Breast epithelium (tissue), 4 donors: ENCODE data around the gene CLK1. TPM values are rescaled to one million over a fixed set of nuclear protein-coding genes. Genes with fewer than 3 reads are reported as not detected.
"Not testable (repeated sequence)": the region's sequence is repeated elsewhere in the genome, so short reads cannot be mapped to it uniquely, and the experiment has no call there.

Experiments
- DNase-seq, 2 donors: peaks; one replicate each; pipeline ENCODE4 v3.0.0-alpha.2; 2019; ENCODE audit warnings: low spot score in 2 of 2
- H3K27ac ChIP-seq, 2 donors: fragments of 200-600 bp; sonication (generic) in 1 of 2; one replicate each; pipeline ENCODE4 v1.5.1; 2016 to 2019; ENCODE audit warnings: mild to moderate bottlenecking in 1 of 2
- H3K27me3 ChIP-seq, 2 donors: fragments of 200-600 bp; sonication (generic) in 1 of 2; one replicate each; pipeline versions ENCODE4 v1.5.1 to v1.6.0; 2017 to 2019; ENCODE audit warnings: control low read depth in 1 of 2, mild to moderate bottlenecking in 1 of 2
- H3K36me3 ChIP-seq: fragments of 200-600 bp; one replicate; pipeline ENCODE4 v1.5.1; 2019
- H3K4me1 ChIP-seq, 2 donors: fragments of 200-600 bp; sonication (generic); one replicate each; pipeline ENCODE4 v1.5.1; 2016 to 2019; ENCODE audit warnings: control low read depth in 1 of 2
- H3K4me3 ChIP-seq, 3 donors: fragments of 200-600 bp; sonication (generic); 1 replicate in 2 of 3; 2 replicates in 1 of 3; pipeline ENCODE4 v1.5.1; 2016 to 2019; ENCODE audit warnings: mild to moderate bottlenecking in 3 of 3, moderate library complexity in 2 of 3
- H3K9me3 ChIP-seq, 2 donors: fragments of 200-600 bp; sonication (generic) in 1 of 2; one replicate each; pipeline ENCODE4 v1.5.1; 2016 to 2019; ENCODE audit warnings: control low read depth in 1 of 2
- CTCF ChIP-seq, 3 donors: fragments of 450-650 bp; IDR thresholded peaks; one replicate each; pipeline ENCODE4 v1.5.1; 2016 to 2017; ENCODE audit warnings: antibody characterized with exemption in 3 of 3, mild to moderate bottlenecking in 3 of 3, moderate library complexity in 3 of 3
- POLR2A ChIP-seq: fragments of 450-650 bp; IDR thresholded peaks from one replicate; pipeline ENCODE4 v1.6.1; 2016; ENCODE audit warnings: antibody characterized with exemption, mild to moderate bottlenecking, moderate library complexity
- POLR2AphosphoS5 ChIP-seq, 3 donors: sonication (generic); formaldehyde crosslinking; IDR thresholded peaks; one replicate each; pipeline ENCODE4 v1.6.1; 2017; ENCODE audit warnings: antibody characterized with exemption in 3 of 3
- intact Hi-C: fragments of 100-400 bp; cut with DNase I; formaldehyde crosslinking; loops from one replicate; pipeline ENCODE4 v1.15.1; 2023; ENCODE audit warnings: low total_unique reads
- total RNA-seq, 3 donors: library from RNA; depleted of rRNA; stranded (reverse); fragments of >200 nt; gene quantifications; one replicate each; pipeline ENCODE4 v1.1.0, GENCODE V29; 2016

Gene CLK1
- total RNA-seq, 3 donors from 2014 or later: 124 to 350 (median 237) TPM

DNA sequence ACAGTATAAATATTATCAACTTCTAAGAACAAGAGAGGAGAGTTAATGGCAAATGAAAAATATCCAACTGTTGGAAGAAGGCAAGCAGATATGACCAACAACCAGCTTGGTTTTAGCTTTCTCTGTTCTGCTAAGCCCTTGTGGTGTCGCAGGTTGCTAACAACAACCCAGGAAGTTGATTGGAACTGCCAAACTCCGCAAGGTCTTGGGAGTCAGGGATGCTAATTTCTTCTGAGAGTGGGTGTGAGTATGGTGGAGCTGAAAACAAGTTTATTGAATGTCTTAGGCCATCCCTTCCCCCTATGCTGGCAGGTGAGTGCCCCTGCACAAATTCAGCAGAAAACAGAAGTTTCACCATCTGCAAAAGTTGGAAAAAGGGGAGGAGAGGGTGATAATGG is 35.2 kb downstream of the CLK1 start:
- no peaks in the 10 kb centered on the region for H3K9me3 ChIP-seq
- TF ChIP-seq POLR2A (no peak), POLR2AphosphoS5 (IDR thresholded peaks at IDR 0.05) (no peak), CTCF (IDR thresholded peaks at IDR 0.05) (no peak)
- no peaks in the 10 kb centered on the region for H3K27me3 ChIP-seq
- no peaks in the 10 kb centered on the region for H3K36me3 ChIP-seq
- no peak overlapping the region for H3K27ac ChIP-seq
- H3K4me1 ChIP-seq: no peaks in the 10 kb centered on the region
- H3K4me3 ChIP-seq: no peak overlapping the region
- DNase-seq: no peak
- intact Hi-C loops: no loop called here

GRCh38 chr2:200828572-200829257 is 35.7 kb downstream of the CLK1 start:
- no peaks in the 10 kb centered on the region for H3K9me3 ChIP-seq
- no peak overlapping the region for H3K4me3 ChIP-seq
- H3K36me3 ChIP-seq: no peaks in the 10 kb centered on the region
- DNase-seq: no peak
- intact Hi-C loops: no loop called here
- no peak for TF ChIP-seq CTCF (IDR thresholded peaks at IDR 0.05)
- no peak for TF ChIP-seq POLR2AphosphoS5 (IDR thresholded peaks at IDR 0.05)
- no peak for TF ChIP-seq POLR2A
- no peaks in the 10 kb centered on the region for H3K27me3 ChIP-seq
- no peaks in the 10 kb centered on the region for H3K4me1 ChIP-seq
- H3K27ac ChIP-seq: no peak overlapping the region

GRCh38 chr2:200828104-200828503 is 36.4 kb downstream of the CLK1 start:
- H3K9me3 ChIP-seq: no peaks in the 10 kb centered on the region

DNA sequence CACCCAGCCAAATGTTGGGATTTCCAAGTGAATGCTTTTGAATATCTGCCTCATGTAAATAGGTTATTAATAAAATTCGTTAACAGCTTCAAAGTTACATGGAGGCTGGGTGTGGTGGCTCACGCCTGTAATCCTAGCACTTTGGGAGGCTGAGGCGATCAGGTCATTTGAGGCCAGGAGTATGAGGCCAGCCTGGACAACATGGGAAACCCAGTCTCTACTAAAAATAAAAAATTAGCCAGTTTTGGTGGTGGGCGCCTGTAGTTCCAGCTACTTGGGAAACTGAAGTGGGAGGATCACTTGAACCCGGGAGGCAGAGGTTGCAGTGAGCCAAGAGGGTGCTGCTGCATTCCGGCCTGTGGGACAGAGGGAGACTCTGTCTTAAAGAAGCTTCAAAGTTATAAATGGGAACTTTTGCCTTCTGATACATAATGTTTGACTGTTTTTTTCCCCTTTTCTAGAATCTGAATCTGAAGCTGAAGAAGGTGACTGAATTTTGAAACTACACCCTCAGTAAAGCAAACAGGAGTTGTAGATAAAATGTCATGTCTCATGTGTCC is 42.7 kb downstream of the CLK1 start:
- H3K9me3 ChIP-seq: no peaks in the 10 kb centered on the region
- no peak overlapping the region for H3K27ac ChIP-seq
- no peak for DNase-seq
- TF ChIP-seq POLR2A (no peak), CTCF (IDR thresholded peaks at IDR 0.05) (no peak), POLR2AphosphoS5 (IDR thresholded peaks at IDR 0.05) (no peak)
- H3K36me3 ChIP-seq: peaks cover 12% of the 10 kb centered on the region
- no peaks in the 10 kb centered on the region for H3K4me1 ChIP-seq
- no peak overlapping the region for H3K4me3 ChIP-seq
- intact Hi-C loops: loop anchor here (2.0 kb wide), 1 partner anchor 91 kb away; no protein-coding TSS in a partner anchor
- no peaks in the 10 kb centered on the region for H3K27me3 ChIP-seq

More at GRCh38 chr2:200828104-200828503, 36.4 kb downstream of the CLK1 start:
- Histone ChIP-seq H3K4me1 (no peaks in the 10 kb centered on the region), H3K4me3 (no peak overlapping the region), H3K27ac (no peak overlapping the region), H3K36me3 (no peaks in the 10 kb centered on the region), H3K27me3 (no peaks in the 10 kb centered on the region)
- DNase-seq: no peak
- TF ChIP-seq CTCF (IDR thresholded peaks at IDR 0.05): no peak
- no peak for TF ChIP-seq POLR2A
- no peak for TF ChIP-seq POLR2AphosphoS5 (IDR thresholded peaks at IDR 0.05)
- intact Hi-C loops: no loop called here

DNA sequence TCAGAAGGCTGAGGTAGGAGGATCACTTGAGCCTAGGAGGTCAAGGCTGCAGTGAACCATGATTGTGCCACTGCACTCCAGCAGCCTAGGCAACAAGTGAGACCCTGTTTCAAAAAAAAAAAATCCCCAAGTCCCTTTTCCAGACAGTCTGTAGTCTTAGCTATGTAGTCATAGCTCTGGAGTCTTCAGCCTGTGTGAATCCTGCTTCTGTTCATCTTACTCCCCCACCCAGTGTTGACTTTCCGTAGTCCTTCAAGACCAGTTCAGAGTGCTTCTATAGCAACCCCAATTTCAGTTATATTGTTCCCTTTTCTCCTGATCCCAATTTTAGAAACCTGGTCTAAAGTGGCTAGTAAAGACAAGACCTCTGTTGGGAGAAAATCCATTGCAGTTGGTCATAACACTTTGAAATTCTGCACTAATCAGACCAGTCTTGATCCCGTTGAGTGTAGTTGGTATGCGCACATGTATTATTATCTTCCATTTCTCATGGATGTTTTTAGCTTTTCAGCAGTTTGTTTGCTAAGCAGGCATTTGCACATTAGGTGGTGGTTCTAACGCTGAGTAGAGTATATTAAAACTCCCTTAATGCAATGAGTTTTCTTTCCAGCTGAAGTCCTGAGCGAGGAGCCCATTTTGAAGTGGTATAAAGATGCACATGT is 43.8 kb downstream of the CLK1 start:
- no peaks in the 10 kb centered on the region for H3K4me1 ChIP-seq
- H3K36me3 ChIP-seq: peaks cover 12% of the 10 kb centered on the region
- no peak for DNase-seq
- TF ChIP-seq POLR2AphosphoS5 (IDR thresholded peaks at IDR 0.05) (no peak), POLR2A (no peak), CTCF (IDR thresholded peaks at IDR 0.05) (no peak)
- intact Hi-C loops: loop anchor here (2.0 kb wide), 1 partner anchor 90 kb away; no protein-coding TSS in a partner anchor
- no peaks in the 10 kb centered on the region for H3K9me3 ChIP-seq
- no peaks in the 10 kb centered on the region for H3K27me3 ChIP-seq
- H3K27ac ChIP-seq: no peak overlapping the region
- no peak overlapping the region for H3K4me3 ChIP-seq

DNA sequence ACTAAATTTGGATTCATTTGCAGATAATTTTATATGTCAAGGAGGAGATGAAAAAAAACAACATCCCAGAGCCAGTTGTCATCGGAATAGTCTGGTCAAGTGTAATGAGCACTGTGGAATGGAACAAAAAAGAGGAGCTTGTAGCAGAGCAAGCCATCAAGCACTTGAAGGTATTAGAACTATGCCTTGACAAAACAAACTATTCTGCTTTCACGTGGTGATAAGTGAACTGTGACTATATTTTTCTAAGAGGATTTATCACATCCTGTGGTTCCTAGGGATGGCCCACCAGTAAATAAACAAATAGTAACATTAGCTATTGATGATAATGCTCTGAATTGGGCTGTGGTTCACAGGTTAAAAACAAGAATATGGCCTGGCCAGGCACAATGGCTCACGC is 45.7 kb downstream of the CLK1 start:
- not testable (repeated sequence) for H3K4me3 ChIP-seq, H3K4me1 ChIP-seq, DNase-seq, H3K27ac ChIP-seq, H3K9me3 ChIP-seq, H3K27me3 ChIP-seq
- peaks cover 12% of the 10 kb centered on the region for H3K36me3 ChIP-seq
- intact Hi-C loops: loop anchor here (10.0 kb wide), 1 partner anchor 46 kb away; the partner anchor contains the start of gene CLK1
